NCI-H1105 (cell line): ENCODE measurements around the gene STARD13.
A peak's percentile ranks its signal among the peaks of the same experiment; 100 is the strongest.

Experiments used
- DNase-seq: peaks from one replicate; lab custom pipeline; 2025; lab: John Stamatoyannopoulos, UW

STARD13 gene

DNA sequence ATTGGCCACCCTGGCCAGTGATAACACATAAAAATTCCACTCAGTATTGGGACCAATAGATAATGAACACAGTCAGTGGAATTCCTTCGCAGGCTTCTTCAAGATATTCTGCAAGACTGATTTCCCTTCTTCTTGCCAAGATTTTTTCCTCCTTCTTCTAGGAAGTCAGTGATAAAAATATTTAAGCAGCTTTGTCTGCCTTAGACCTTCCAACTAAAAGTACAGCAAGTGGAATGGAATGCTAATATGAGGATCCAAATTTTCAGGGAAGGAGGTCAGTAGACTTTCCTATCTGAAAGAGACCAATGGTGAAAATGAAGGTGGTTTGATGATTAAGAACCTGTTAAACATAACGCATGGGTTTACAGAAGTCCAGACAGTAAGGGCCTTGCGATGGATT lies 9.6 kb downstream of the STARD13 start:
- DNase-seq = no peak

- no peak for DNase-seq
These were observed 11.3 kb downstream of the STARD13 start for GRCh38 chr13:33274264-33274663.

GRCh38 chr13:33272531-33273124 lies 12.9 kb downstream of the STARD13 start:
- DNase-seq = no peak

GRCh38 chr13:33271759-33272158 lies 13.8 kb downstream of the STARD13 start:
- DNase-seq = no peak

DNA sequence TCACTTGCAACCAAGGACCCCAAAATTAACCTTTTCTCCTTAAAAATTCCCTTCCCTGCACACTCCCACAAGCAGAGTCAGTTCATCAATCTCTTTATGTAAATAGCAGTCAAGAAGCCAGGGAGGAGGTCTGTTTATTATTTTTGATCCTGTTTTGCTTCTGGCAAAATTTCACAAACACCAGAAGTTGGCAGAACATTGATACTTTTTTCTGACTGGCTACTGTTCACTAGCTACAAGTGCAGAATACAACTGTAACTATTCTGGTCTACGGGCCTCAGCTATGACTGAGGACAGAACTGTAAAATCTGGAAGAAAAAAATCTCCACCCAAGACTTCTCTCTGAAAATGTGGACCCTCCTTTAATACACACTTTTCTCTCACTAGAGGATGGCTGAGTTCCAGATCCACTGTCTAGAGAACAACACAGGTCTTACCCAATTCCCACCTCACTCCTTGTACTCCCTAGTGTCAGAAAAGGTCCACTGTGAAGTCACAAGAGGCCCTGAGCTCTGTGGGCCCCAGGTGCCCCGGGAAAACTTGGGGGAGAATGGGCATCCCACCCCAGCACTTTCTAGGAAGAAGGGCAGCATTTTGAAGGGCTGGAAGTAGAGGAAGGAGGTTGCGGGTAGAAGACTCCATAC lies 14.5 kb downstream of the STARD13 start:
- no peak for DNase-seq

DNA sequence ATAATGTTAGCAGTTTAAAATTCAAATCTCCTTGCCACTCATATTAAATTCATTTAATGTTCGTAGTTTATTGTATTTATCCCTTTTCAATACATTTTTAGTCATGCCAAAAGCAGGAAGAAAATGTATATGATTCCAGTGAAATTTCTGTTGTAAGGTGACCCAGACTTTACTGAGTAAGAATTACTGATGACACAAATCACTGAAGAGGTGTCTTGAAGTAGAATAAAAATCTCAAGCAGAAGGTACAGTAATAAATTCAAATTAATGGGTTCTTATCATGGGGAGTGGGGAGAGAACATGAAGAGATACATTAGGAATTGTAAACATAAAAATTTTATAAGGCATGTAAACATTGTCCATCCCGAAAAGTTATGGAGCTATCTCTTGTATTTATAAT lies 19.9 kb downstream of the STARD13 start:
- DNase-seq = no peak

DNA sequence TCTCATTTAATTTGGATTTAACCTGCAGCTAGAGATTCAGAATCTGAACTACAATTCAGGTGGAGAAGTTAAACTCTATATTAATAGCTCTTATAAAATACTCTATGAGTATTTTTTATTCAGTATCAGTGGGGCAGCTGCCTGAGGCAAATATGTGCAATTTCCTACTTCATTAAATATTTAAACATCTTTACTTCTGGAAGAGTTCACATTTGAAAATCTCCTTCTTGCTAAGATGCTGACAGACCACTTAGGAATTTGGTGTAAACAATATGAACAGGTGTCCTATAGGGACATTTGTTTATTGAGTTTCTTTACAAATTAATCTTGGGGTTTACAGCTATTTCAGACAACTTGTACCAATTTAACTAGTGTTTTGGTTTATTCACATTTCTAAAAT lies 20.4 kb downstream of the STARD13 start:
- DNase-seq = no peak

GRCh38 chr13:33264620-33264978 lies 21.0 kb downstream of the STARD13 start:
- no peak for DNase-seq

DNA sequence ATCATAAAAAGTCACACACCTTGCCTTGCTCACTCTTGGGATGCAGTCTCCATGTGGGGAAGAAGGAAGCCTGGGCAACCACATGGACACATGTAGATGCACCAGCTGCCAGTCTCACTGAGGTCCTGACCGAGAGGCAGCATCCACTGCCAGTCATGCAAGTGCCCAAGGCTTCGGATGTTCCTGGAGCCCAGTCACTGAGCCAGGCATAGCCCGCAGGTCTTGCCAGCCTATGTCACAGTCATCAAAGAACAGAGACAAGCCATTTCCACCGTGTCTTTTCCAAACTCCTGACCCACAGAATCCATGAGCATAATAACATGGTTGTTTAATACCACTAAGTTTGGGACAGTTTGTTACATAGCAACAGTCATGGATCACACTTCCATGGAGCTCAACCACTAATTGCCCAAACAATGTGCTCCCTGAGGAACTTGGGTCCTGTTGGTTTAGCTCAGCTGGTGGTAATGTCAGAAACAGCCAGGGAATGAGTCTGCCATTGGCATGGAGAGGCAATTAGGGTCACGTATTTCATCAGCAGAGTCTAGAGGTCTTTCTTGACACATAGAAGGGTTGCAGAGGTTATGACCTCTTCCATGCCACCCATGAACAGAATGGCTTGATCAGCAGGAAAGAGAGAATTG lies 21.5 kb downstream of the STARD13 start:
- DNase-seq = no peak

GRCh38 chr13:33263484-33263883 lies 22.1 kb downstream of the STARD13 start:
- DNase-seq = no peak

- no peak for DNase-seq
These were observed 22.6 kb downstream of the STARD13 start for GRCh38 chr13:33262997-33263396.

- DNase-seq = no peak
These were observed 23.0 kb downstream of the STARD13 start for GRCh38 chr13:33262594-33262993.

GRCh38 chr13:33262062-33262487 lies 23.5 kb downstream of the STARD13 start:
- DNase-seq = peak; percentile 27

DNA sequence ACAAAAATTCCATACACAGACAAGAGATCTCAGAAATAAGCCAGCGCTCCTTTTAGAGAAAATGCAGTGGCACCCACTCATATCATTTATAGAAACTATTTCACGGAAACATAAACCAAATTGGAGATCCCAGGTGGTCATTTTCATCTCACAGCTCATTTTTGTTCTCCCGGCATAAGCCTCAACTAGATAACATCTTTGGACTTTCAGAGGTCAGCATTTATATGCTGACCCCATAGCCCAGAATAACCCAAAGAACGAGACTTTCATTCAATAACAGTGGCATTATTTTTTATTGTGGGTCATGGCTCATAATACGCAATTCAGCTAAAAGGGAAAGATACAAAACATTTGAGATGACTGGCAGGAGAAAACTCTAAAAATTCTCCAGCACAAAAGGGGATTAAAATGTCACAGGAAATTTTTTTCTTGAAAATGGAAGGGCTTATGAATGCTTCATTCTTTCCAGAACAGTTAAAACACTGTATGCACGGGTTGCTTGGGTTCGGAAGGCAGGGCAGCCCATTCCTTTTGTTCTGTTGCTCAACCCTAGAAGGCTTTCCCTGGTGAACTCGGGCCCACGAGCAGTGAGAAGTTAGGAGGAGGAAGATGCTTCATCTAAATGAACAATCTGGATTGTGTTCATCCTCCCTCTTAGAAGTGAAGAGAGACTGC lies 24.0 kb downstream of the STARD13 start:
- no peak for DNase-seq

GRCh38 chr13:33260168-33261098 lies 25.1 kb downstream of the STARD13 start:
- peak; percentile 16 for DNase-seq

DNA sequence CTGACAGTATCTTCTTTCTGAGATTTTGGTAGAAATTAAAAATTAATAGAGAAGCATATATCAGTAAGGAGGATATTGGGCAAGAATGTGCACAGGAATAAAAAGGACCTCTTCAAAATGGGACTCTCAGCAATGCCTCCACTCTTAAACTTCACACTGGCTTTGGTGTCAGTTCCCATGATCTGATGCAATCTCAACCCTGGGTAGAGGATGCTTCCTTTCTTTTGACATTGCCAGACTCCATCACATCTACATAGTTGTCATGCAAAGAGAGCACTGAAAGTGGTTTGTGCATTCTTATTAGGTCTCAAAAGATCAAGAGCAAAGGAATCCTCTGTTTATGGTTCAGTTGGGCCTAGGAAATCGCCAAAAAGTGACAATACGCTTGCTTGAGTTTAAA lies 26.3 kb downstream of the STARD13 start:
- DNase-seq = no peak

DNA sequence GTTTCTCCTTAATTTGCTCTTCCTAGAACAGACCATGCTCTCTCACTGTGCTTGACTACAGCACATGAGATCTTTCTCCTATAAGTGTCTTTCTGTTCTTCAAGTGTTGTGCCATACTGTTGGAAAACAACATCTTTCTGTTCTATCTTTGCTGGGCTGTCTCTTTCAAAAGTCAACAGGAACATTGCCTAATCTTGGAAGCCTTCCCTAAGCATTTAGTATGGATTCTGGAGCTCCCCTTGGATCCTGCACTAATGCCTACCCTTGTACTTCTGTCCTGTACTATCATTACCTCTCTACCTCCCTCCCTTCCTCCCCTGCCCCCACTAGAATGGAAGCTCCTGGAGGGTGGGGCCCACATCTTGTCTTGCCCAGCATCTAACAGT lies 26.8 kb downstream of the STARD13 start:
- no peak for DNase-seq

DNA sequence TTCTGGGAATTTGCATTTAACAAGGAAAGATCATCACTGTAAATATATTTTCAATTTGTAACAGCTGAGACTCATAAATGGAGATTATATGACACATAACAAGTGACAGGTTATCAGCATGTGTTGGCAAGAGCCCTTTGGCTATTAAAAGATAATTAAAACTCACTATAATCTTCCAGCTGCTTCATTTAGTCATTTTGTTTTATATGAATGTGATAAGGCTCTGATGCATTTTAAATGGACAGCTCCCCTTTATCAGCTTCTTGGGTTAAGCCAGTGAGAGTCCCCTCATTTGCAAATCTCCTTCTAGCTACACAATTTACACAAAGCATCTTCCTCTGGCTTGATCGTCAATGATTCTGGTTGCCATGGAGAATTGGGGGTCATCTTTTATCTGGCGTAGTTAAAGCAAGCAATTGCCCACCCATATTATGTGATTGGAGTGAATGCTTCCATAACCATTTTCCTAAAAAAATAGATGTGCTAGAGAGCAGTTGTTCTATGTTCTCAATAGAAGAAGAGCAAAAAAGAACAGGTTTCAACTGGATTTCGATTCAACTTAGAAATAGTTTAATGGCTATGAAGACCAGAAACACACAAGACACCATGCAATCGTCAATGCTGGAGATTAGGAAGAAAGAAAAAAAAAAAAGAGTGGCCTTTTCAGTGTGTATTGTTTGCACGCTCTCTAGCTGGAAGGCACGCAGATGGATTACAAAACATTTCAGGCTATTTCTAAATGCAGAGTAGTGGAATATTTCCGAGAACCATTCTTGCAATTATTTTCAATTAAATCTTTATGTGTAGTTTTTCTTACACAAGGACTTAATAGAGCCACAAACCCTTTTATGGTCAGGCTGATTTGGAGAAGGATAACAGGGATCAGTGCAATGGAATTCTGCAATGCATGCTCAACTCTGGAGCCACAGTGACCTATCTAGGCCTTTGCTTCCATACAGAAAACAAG lies 27.4 kb downstream of the STARD13 start:
- no peak for DNase-seq

- DNase-seq = no peak
These were observed 29.3 kb downstream of the STARD13 start for GRCh38 chr13:33256148-33256840.

DNA sequence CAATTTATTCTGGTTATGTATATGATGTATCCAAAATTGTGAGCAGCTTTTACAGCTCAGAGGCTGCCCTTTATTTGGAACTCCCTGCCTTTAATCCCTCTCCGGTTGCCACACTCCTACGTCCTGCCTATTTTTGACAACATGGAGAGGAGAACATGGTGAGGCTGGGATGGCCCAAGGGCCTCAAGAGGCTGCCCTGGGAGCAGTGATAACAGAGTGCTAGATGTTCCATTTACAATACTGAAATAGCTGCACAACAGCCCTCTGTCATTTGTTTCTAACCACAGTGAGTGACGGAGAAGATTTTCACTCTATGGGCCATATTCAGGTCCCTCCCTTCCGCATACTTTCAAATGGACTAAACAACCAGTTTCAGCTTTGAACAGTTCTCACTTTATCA lies 33.4 kb downstream of the STARD13 start:
- no peak for DNase-seq
